Measurements from ENCODE around the gene LPIN1. TPM values are rescaled to one million over a fixed set of nuclear protein-coding genes. Genes with fewer than 3 reads are reported as not detected.

LPIN1 gene
- total and polyA plus RNA-seq, 2 of the 8 experiments (the other 6 are each of a cell fraction or from before 2014, with no cell fraction given), result 4.3 to 9.8 TPM

GRCh38 chr2:11770531-11771188 is 24.2 kb downstream of the LPIN1 start:
- Histone ChIP-seq H3K27ac (ENCODE audit: low read depth, low read length) (no peak overlapping the region), H4K91ac (replicated peaks; ENCODE audit: insufficient read length, low read length) (no peak overlapping the region), H3K27me3 (replicated peaks in 1 of 4; ENCODE audit: control insufficient read depth in 3 of 4, extremely low read depth in 1 of 4, insufficient read depth in 3 of 4, low read length in 3 of 4) (no peaks in the 10 kb centered on the region), H3K4ac (replicated peaks; ENCODE audit: insufficient read length, low read depth, low read length) (no peak overlapping the region), H2BK5ac (ENCODE audit: low read depth, low read length) (no peak overlapping the region), H2BK12ac (ENCODE audit: low read depth, low read length) (no peak overlapping the region), H3K4me3 (ENCODE audit: extremely low read depth in 1 of 4, insufficient read depth in 2 of 4, low read depth in 3 of 4, low read length in 4 of 4) (no peak overlapping the region), H3K56ac (replicated peaks; ENCODE audit: insufficient read length, low read depth, low read length) (no peak overlapping the region), H4K8ac (ENCODE audit: extremely low read depth, insufficient read depth, low read length) (no peak overlapping the region), H3K36me3 (ENCODE audit: control insufficient read depth in 2 of 4, insufficient read depth in 4 of 4, low read length in 3 of 4) (peaks cover 0 to 22% (median 4%) of the 10 kb centered on the region in 4 experiments; a peak in 5 of 8 replicates), H2BK20ac (ENCODE audit: low read length) (no peak overlapping the region), H3K14ac (ENCODE audit: insufficient read length) (no peak overlapping the region), H3K23ac (ENCODE audit: insufficient read length) (no peak overlapping the region), H3K4me1 (replicated peaks in 1 of 4; ENCODE audit: control insufficient read depth in 3 of 4, insufficient read depth in 4 of 4, low read length in 3 of 4) (no peaks in the 10 kb centered on the region), H2AK5ac (ENCODE audit: low read depth, low read length) (no peak overlapping the region), H3K79me2 (ENCODE audit: control insufficient read depth in 1 of 2, insufficient read depth in 2 of 2, low read length in 2 of 2) (no peaks in the 10 kb centered on the region), H3K79me1 (ENCODE audit: low read depth, low read length) (no peaks in the 10 kb centered on the region; the same call in 1 of the 2 replicates), H3K9me3 (ENCODE audit: insufficient read depth in 2 of 2, low read depth in 1 of 2, low read length in 1 of 2) (no peaks in the 10 kb centered on the region), H2BK15ac (ENCODE audit: low read length) (no peak overlapping the region), H4K20me1 (replicated peaks in 1 of 2; ENCODE audit: control insufficient read depth in 1 of 2, insufficient read depth in 2 of 2, low read length in 2 of 2) (peaks cover 2% of the 10 kb centered on the region in 2 experiments), H3K23me2 (ENCODE audit: low read depth, low read length) (no peaks in the 10 kb centered on the region), H2BK120ac (replicated peaks; ENCODE audit: low read depth, low read length) (no peak overlapping the region), H3K18ac (ENCODE audit: extremely low read depth, low read length) (no peak overlapping the region), H3K4me2 (ENCODE audit: insufficient read depth in 1 of 2, low read depth in 2 of 2, low read length in 2 of 2) (no peak overlapping the region), H4K5ac (ENCODE audit: insufficient read length, low read depth, low read length) (no peak overlapping the region), H3K9ac (replicated peaks in 1 of 4; ENCODE audit: extremely low read depth in 1 of 4, low read depth in 3 of 4, low read length in 3 of 4) (no peak overlapping the region), H2AFZ (ENCODE audit: low read length) (no peak overlapping the region)
- CTCF ChIA-PET (ENCODE audit: partially characterized antibody), result interaction anchor here (1.4 to 2.0 kb wide), 2 partner anchors 9 to 31 kb away, joined by 7 to 8 read pairs; no protein-coding TSS in a partner anchor
- no peak for DNase-seq (ENCODE audit: low read depth in 1 of 2, low spot score in 2 of 2)
- POLR2A ChIA-PET (ENCODE audit: partially characterized antibody), result no interaction called here
- no peak for FAIRE-seq
- 86% methylated on average over 6 of the region's 6 CpGs; no CpG with 5 or more reads in 1 of the 2 experiments for WGBS, 2 experiments (ENCODE audit: extremely low coverage in 1 of 2, insufficient coverage in 1 of 2, insufficient read length in 1 of 2, insufficient replicate concordance in 2 of 2, low coverage in 1 of 2, low lambda C conversion rate in 2 of 2, missing lambda C conversion rate in 1 of 2)
- no peak for TF ChIP-seq PHF8 (conservative IDR thresholded peaks at IDR 0.05; ENCODE audit: low read depth, low read length)
- TF ChIP-seq CTBP2 (IDR thresholded peaks at IDR 0.05; ENCODE audit: borderline replicate concordance, insufficient read depth, insufficient read length, low read length), result no peak
- TF ChIP-seq RAD21 (IDR thresholded peaks at IDR 0.05 in 1 of 2, conservative IDR thresholded peaks at IDR 0.05 in 1 of 2; ENCODE audit: low read depth in 2 of 2, low read length in 2 of 2), result no peak
- TF ChIP-seq SP4 (IDR thresholded peaks at IDR 0.05; ENCODE audit: low read length), result no peak
- no peak for TF ChIP-seq USF2 (IDR thresholded peaks at IDR 0.05; ENCODE audit: low read length)
- TF ChIP-seq TEAD4 (IDR thresholded peaks at IDR 0.05; ENCODE audit: low read depth, low read length), result no peak
- TF ChIP-seq CEBPB (IDR thresholded peaks at IDR 0.05; ENCODE audit: low read depth, low read length), result no peak
- TF ChIP-seq HDAC2 (IDR thresholded peaks at IDR 0.05; ENCODE audit: borderline replicate concordance in 1 of 2, low read depth in 2 of 2, low read length in 2 of 2), result no peak
- TF ChIP-seq SIRT6 (IDR thresholded peaks at IDR 0.05; ENCODE audit: low read length), result no peak
- no peak for TF ChIP-seq YY1 (IDR thresholded peaks at IDR 0.05; ENCODE audit: low read depth, low read length)
- no peak for TF ChIP-seq BRCA1 (IDR thresholded peaks at IDR 0.05; ENCODE audit: low read depth, low read length)

Measured in H1 (cell line).